Peyer's patch (tissue), 4 donors: Measurements from ENCODE around the gene OXNAD1.

Experiments
- CTCF ChIP-seq, 6 experiments: fragments of 450-650 bp in 4 of 6; fragments of 200-600 bp in 2 of 6; sonication (generic) in 1 of 6; IDR thresholded peaks; one replicate each; pipeline ENCODE4 v1.5.1; 2017 to 2019; ENCODE audit warnings: antibody characterized with exemption in 6 of 6, mild to moderate bottlenecking in 3 of 6, moderate library complexity in 1 of 6
- POLR2A ChIP-seq, 2 donors: fragments of 450-650 bp; IDR thresholded peaks; one replicate each; pipeline ENCODE4 v1.5.1; 2017; ENCODE audit warnings: antibody characterized with exemption in 2 of 2, mild to moderate bottlenecking in 2 of 2, moderate library complexity in 2 of 2

- TF ChIP-seq CTCF (IDR thresholded peaks at IDR 0.05) (no peak), POLR2A (IDR thresholded peaks at IDR 0.05) (no peak)
Observed at GRCh38 chr3:16239780-16240179, 25.2 kb upstream of the OXNAD1 start.
